Breast epithelium (tissue), 4 donors: Measurements from ENCODE around the gene ANGPT4. TPM values are rescaled to one million over a fixed set of nuclear protein-coding genes. Genes with fewer than 3 reads are reported as not detected.

Experiments used
- DNase-seq, 2 donors: peaks; one replicate each; pipeline ENCODE4 v3.0.0-alpha.2; 2019; ENCODE audit warnings: low spot score in 2 of 2
- H3K27ac ChIP-seq, 2 donors: fragments of 200-600 bp; sonication (generic) in 1 of 2; one replicate each; pipeline ENCODE4 v1.5.1; 2016 to 2019; ENCODE audit warnings: mild to moderate bottlenecking in 1 of 2
- H3K27me3 ChIP-seq, 2 donors: fragments of 200-600 bp; sonication (generic) in 1 of 2; one replicate each; pipeline versions ENCODE4 v1.5.1 to v1.6.0; 2017 to 2019; ENCODE audit warnings: control low read depth in 1 of 2, mild to moderate bottlenecking in 1 of 2
- H3K36me3 ChIP-seq: fragments of 200-600 bp; one replicate; pipeline ENCODE4 v1.5.1; 2019
- H3K4me1 ChIP-seq, 2 donors: fragments of 200-600 bp; sonication (generic); one replicate each; pipeline ENCODE4 v1.5.1; 2016 to 2019; ENCODE audit warnings: control low read depth in 1 of 2
- H3K4me3 ChIP-seq, 3 donors: fragments of 200-600 bp; sonication (generic); 1 replicate in 2 of 3; 2 replicates in 1 of 3; pipeline ENCODE4 v1.5.1; 2016 to 2019; ENCODE audit warnings: mild to moderate bottlenecking in 3 of 3, moderate library complexity in 2 of 3
- H3K9me3 ChIP-seq, 2 donors: fragments of 200-600 bp; sonication (generic) in 1 of 2; one replicate each; pipeline ENCODE4 v1.5.1; 2016 to 2019; ENCODE audit warnings: control low read depth in 1 of 2
- CTCF ChIP-seq, 3 donors: fragments of 450-650 bp; IDR thresholded peaks; one replicate each; pipeline ENCODE4 v1.5.1; 2016 to 2017; ENCODE audit warnings: antibody characterized with exemption in 3 of 3, mild to moderate bottlenecking in 3 of 3, moderate library complexity in 3 of 3
- POLR2A ChIP-seq: fragments of 450-650 bp; IDR thresholded peaks from one replicate; pipeline ENCODE4 v1.6.1; 2016; ENCODE audit warnings: antibody characterized with exemption, mild to moderate bottlenecking, moderate library complexity
- POLR2AphosphoS5 ChIP-seq, 3 donors: sonication (generic); formaldehyde crosslinking; IDR thresholded peaks; one replicate each; pipeline ENCODE4 v1.6.1; 2017; ENCODE audit warnings: antibody characterized with exemption in 3 of 3
- intact Hi-C: fragments of 100-400 bp; cut with DNase I; formaldehyde crosslinking; loops from one replicate; pipeline ENCODE4 v1.15.1; 2023; ENCODE audit warnings: low total_unique reads
- total RNA-seq, 3 donors: library from RNA; depleted of rRNA; stranded (reverse); fragments of >200 nt; gene quantifications; one replicate each; pipeline ENCODE4 v1.1.0, GENCODE V29; 2016

Gene ANGPT4
- total RNA-seq, 3 donors from 2014 or later = 0.66 to 18.4 (median 1.0) TPM

- no peak for TF ChIP-seq POLR2A
- no peak for TF ChIP-seq POLR2AphosphoS5 (IDR thresholded peaks at IDR 0.05)
- TF ChIP-seq CTCF (IDR thresholded peaks at IDR 0.05) = no peak
- H3K4me1 ChIP-seq = peaks cover 4 to 7% of the 10 kb centered on the region in 2 donors
- no peak for DNase-seq
- H3K4me3 ChIP-seq = peak overlapping the region in 2 of 3 donors; percentile 73 to 75
- no peaks in the 10 kb centered on the region for H3K27me3 ChIP-seq
- H3K27ac ChIP-seq = peak overlapping the region; percentile 87 to 93
- intact Hi-C loops = no loop called here
- H3K36me3 ChIP-seq = no peaks in the 10 kb centered on the region
- H3K9me3 ChIP-seq = peaks cover 5 to 7% of the 10 kb centered on the region in 2 donors
Observed at GRCh38 chr20:840503-840857, 75.7 kb downstream of the ANGPT4 start.

- Histone ChIP-seq H3K4me3 (no peak overlapping the region), H3K36me3 (no peaks in the 10 kb centered on the region), H3K9me3 (peaks cover 5 to 7% of the 10 kb centered on the region in 2 donors), H3K27ac (no peak overlapping the region), H3K4me1 (peaks cover 2% of the 10 kb centered on the region in 2 donors), H3K27me3 (no peaks in the 10 kb centered on the region)
- DNase-seq = no peak
- intact Hi-C loops = no loop called here
- TF ChIP-seq POLR2A = no peak
- no peak for TF ChIP-seq CTCF (IDR thresholded peaks at IDR 0.05)
- TF ChIP-seq POLR2AphosphoS5 (IDR thresholded peaks at IDR 0.05) = no peak
Observed at GRCh38 chr20:839626-840025, 76.5 kb downstream of the ANGPT4 start.

GRCh38 chr20:839015-839414 lies 77.1 kb downstream of the ANGPT4 start:
- intact Hi-C loops = no loop called here
- DNase-seq = no peak
- Histone ChIP-seq H3K36me3 (no peaks in the 10 kb centered on the region), H3K27ac (no peak overlapping the region), H3K27me3 (no peaks in the 10 kb centered on the region), H3K4me3 (no peak overlapping the region), H3K4me1 (peaks cover 0 to 7% of the 10 kb centered on the region in 2 donors), H3K9me3 (peaks cover 5 to 7% of the 10 kb centered on the region in 2 donors)
- no peak for TF ChIP-seq CTCF (IDR thresholded peaks at IDR 0.05)
- TF ChIP-seq POLR2AphosphoS5 (IDR thresholded peaks at IDR 0.05) = no peak
- no peak for TF ChIP-seq POLR2A

- Histone ChIP-seq H3K27me3 (no peaks in the 10 kb centered on the region), H3K4me1 (peaks cover 0 to 7% of the 10 kb centered on the region in 2 donors), H3K27ac (no peak overlapping the region), H3K4me3 (no peak overlapping the region), H3K9me3 (peaks cover 5 to 7% of the 10 kb centered on the region in 2 donors), H3K36me3 (no peaks in the 10 kb centered on the region)
- DNase-seq = no peak
- intact Hi-C loops = no loop called here
- TF ChIP-seq CTCF (IDR thresholded peaks at IDR 0.05) (no peak), POLR2A (no peak), POLR2AphosphoS5 (IDR thresholded peaks at IDR 0.05) (no peak)
Observed at GRCh38 chr20:836190-836589, 79.9 kb downstream of the ANGPT4 start.

- TF ChIP-seq POLR2A (no peak), CTCF (IDR thresholded peaks at IDR 0.05) (no peak), POLR2AphosphoS5 (IDR thresholded peaks at IDR 0.05) (no peak)
- peaks cover 0 to 7% of the 10 kb centered on the region in 2 donors for H3K4me1 ChIP-seq
- no peaks in the 10 kb centered on the region for H3K27me3 ChIP-seq
- H3K9me3 ChIP-seq = peaks cover 5 to 7% of the 10 kb centered on the region in 2 donors
- H3K36me3 ChIP-seq = no peaks in the 10 kb centered on the region
- peak overlapping the region in 1 of 2 donors; percentile 54 for H3K27ac ChIP-seq
- H3K4me3 ChIP-seq = no peak overlapping the region
- DNase-seq = no peak
- intact Hi-C loops = no loop called here
Observed at GRCh38 chr20:835608-836045, 80.5 kb downstream of the ANGPT4 start.
